Neural cell (in vitro differentiated cells): Measurements from ENCODE around the gene PPP3CA. TPM values are rescaled to one million over a fixed set of nuclear protein-coding genes. Genes with fewer than 3 reads are reported as not detected.

ENCODE experiments used
- H2AFZ ChIP-seq: fragments of 200-600, 300-800 bp; sonication (generic), shearing (Covaris generic); 2 replicates; pipeline ENCODE4 v1.6.0; 2014; ENCODE audit warnings: low read depth, mild to moderate bottlenecking, antibody characterized with exemption, low read length, moderate library complexity
- H3F3A ChIP-seq: fragments of 200-600 bp; shearing (Covaris generic); 2 replicates; pipeline ENCODE4 v1.6.1; 2016; ENCODE audit warnings: mild to moderate bottlenecking, moderate library complexity, mixed read lengths, antibody characterized with exemption, low read length; ENCODE audit not compliant: insufficient read depth, poor library complexity, severe bottlenecking
- H3K27ac ChIP-seq: fragments of 200-600, 300-800 bp; sonication (generic), shearing (Covaris generic); 2 replicates; pipeline ENCODE4 v1.5.1; 2014; ENCODE audit warnings: mild to moderate bottlenecking, low read length, moderate library complexity
- H3K27me3 ChIP-seq: fragments of 300-800, 200-600 bp; sonication (generic), shearing (Covaris generic); 2 replicates; pipeline ENCODE4 v1.6.0; 2014; ENCODE audit warnings: mild to moderate bottlenecking, low read depth, low read length, moderate library complexity; ENCODE audit not compliant: insufficient read depth
- H3K36me3 ChIP-seq: fragments of 300-800, 200-600 bp; sonication (generic), shearing (Covaris generic); 2 replicates; pipeline ENCODE4 v1.5.1; 2014; ENCODE audit warnings: mild to moderate bottlenecking, antibody characterized with exemption, low read length, moderate library complexity; ENCODE audit not compliant: insufficient read depth
- H3K4me2 ChIP-seq: fragments of 300-800, 200-600 bp; sonication (generic), shearing (Covaris generic); 2 replicates; pipeline ENCODE4 v1.6.0; 2014; ENCODE audit warnings: mild to moderate bottlenecking, low read length
- H3K4me3 ChIP-seq: fragments of 300-800, 200-600 bp; sonication (generic), shearing (Covaris generic); 2 replicates; pipeline ENCODE4 v1.5.1; 2014; ENCODE audit warnings: mild to moderate bottlenecking, low read length, moderate library complexity
- H3K79me2 ChIP-seq: fragments of 200-600 bp; shearing (Covaris generic); replicated peaks from 2 replicates; pipeline ENCODE4 v1.6.0; 2014; ENCODE audit warnings: mild to moderate bottlenecking, low read length, moderate library complexity; ENCODE audit not compliant: insufficient read depth
- H3K9ac ChIP-seq: fragments of 300-800, 200-600 bp; sonication (generic), shearing (Covaris generic); 2 replicates; pipeline ENCODE4 v1.6.1; 2016; ENCODE audit warnings: mild to moderate bottlenecking, low read length, mixed read lengths
- H3K9me2 ChIP-seq: fragments of 200-600 bp; shearing (Covaris generic); 2 replicates; pipeline ENCODE4 v1.6.1; 2016; ENCODE audit warnings: mild to moderate bottlenecking, low read length, mixed read lengths; ENCODE audit not compliant: insufficient read depth
- H3K9me3 ChIP-seq: fragments of 200-600, 300-800 bp; sonication (generic), shearing (Covaris generic); 2 replicates; pipeline ENCODE4 v1.6.1; 2016; ENCODE audit warnings: mild to moderate bottlenecking, mixed run types, low read length, moderate library complexity, mixed read lengths
- H4K20me1 ChIP-seq: fragments of 200-600 bp; shearing (Covaris generic); 2 replicates; pipeline ENCODE4 v1.6.1; 2016; ENCODE audit warnings: mild to moderate bottlenecking, mixed run types; ENCODE audit not compliant: insufficient read depth
- EP300 ChIP-seq: fragments of 450-650 bp; conservative IDR thresholded peaks from 2 replicates; pipeline ENCODE4 v1.6.1; 2014; ENCODE audit warnings: antibody characterized with exemption, mild to moderate bottlenecking, moderate library complexity; ENCODE audit not compliant: poor library complexity, severe bottlenecking
- EZH2 ChIP-seq: fragments of 200-600, 300-800 bp; shearing (Covaris generic), sonication (generic); IDR thresholded peaks from 2 replicates; pipeline ENCODE4 v1.6.1; 2014; ENCODE audit warnings: antibody characterized with exemption, low read length, borderline replicate concordance, mild to moderate bottlenecking; ENCODE audit not compliant: insufficient read depth, poor library complexity, severe bottlenecking
- MXI1 ChIP-seq: fragments of 450-650 bp; conservative IDR thresholded peaks from 2 replicates; pipeline ENCODE4 v1.6.1; 2014; ENCODE audit warnings: antibody characterized with exemption, mild to moderate bottlenecking; ENCODE audit not compliant: poor library complexity, severe bottlenecking
- POLR2AphosphoS5 ChIP-seq: IDR thresholded peaks from 2 replicates; pipeline ENCODE4 v1.6.1; 2012
- RAD21 ChIP-seq: fragments of 450-650 bp; conservative IDR thresholded peaks from 2 replicates; pipeline ENCODE4 v1.6.1; 2014; ENCODE audit warnings: antibody characterized with exemption, mild to moderate bottlenecking, moderate library complexity
- SMC3 ChIP-seq: fragments of 450-650 bp; conservative IDR thresholded peaks from 2 replicates; pipeline ENCODE4 v1.6.1; 2014; ENCODE audit warnings: antibody characterized with exemption, mild to moderate bottlenecking, moderate library complexity; ENCODE audit not compliant: poor library complexity
- TAF1 ChIP-seq: IDR thresholded peaks from 2 replicates; pipeline ENCODE4 v1.6.1; 2012; ENCODE audit warnings: low read depth
- polyA plus RNA-seq: library from polyadenylated mRNA; depleted of rRNA; stranded (reverse); fragments of >200 nt; gene quantifications from 2 replicates; pipeline ENCODE4 v1.2.3, GENCODE V29; 2014
- TF ChIP-seq, protein P1 (sequence below): IDR thresholded peaks from 2 replicates; pipeline ENCODE4 v1.6.1; 2012; ENCODE audit warnings: borderline replicate concordance
- TF ChIP-seq, protein P2 (sequence below): fragments of 450-650 bp; IDR thresholded peaks from 2 replicates; pipeline ENCODE4 v1.5.1; 2014; ENCODE audit warnings: antibody characterized with exemption, mild to moderate bottlenecking, moderate library complexity; ENCODE audit not compliant: poor library complexity, severe bottlenecking

PPP3CA gene
- polyA plus RNA-seq, 1 donor from 2014 or later, result 78.2 TPM

DNA sequence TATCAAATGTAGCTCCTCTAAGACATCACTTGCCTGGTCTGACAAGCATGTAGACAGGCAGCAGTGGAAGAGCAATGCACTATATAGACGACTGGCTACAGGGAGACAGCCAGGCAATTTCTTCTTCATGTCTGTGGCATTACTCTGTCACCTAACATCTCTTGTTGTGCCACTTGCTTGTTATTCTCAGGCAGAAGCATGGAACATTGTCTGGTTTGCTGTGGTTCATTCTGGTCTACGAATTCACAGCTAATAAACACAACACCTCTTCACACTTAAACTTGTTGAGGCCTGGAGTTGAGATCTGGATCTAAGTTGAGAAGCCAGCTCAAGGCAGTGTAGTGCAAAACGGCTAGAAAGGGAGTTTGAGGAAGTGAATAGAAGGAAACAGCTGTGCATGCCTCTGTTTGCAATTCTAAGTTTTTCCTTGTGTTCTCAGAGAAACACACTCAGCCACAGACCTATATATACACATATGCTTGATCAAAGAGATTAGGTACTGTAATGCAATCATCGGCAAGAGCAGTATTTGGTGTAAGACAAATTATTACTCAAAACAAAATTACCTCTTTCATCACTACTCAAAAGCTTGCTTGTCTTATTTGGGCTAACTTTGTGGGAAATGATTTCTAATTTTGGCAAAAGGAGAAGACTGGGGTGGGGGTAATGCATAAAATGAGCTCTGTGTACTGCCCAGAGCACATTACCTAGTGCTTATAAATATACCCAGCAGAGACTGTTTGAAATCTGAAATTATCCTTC lies 243.8 kb downstream of the PPP3CA start:
- Histone ChIP-seq H3K36me3 (no peaks in the 10 kb centered on the region), H3K4me2 (no peak overlapping the region), H4K20me1 (no peaks in the 10 kb centered on the region), H3K79me2 (no peaks in the 10 kb centered on the region), H3K9me2 (no peaks in the 10 kb centered on the region), H3K4me3 (no peak overlapping the region), H3K27me3 (no peaks in the 10 kb centered on the region), H3F3A (no peaks in the 10 kb centered on the region), H2AFZ (no peak overlapping the region), H3K27ac (no peak overlapping the region), H3K9ac (no peak overlapping the region), H3K9me3 (no peaks in the 10 kb centered on the region)
- peak; percentile 34 for TF ChIP-seq POLR2AphosphoS5
- TF ChIP-seq MXI1, result no peak
- TF ChIP-seq TAF1, result no peak
- peak; percentile 79 for TF ChIP-seq EP300
- no peak for TF ChIP-seq SMC3
- TF ChIP-seq, protein P1, sequence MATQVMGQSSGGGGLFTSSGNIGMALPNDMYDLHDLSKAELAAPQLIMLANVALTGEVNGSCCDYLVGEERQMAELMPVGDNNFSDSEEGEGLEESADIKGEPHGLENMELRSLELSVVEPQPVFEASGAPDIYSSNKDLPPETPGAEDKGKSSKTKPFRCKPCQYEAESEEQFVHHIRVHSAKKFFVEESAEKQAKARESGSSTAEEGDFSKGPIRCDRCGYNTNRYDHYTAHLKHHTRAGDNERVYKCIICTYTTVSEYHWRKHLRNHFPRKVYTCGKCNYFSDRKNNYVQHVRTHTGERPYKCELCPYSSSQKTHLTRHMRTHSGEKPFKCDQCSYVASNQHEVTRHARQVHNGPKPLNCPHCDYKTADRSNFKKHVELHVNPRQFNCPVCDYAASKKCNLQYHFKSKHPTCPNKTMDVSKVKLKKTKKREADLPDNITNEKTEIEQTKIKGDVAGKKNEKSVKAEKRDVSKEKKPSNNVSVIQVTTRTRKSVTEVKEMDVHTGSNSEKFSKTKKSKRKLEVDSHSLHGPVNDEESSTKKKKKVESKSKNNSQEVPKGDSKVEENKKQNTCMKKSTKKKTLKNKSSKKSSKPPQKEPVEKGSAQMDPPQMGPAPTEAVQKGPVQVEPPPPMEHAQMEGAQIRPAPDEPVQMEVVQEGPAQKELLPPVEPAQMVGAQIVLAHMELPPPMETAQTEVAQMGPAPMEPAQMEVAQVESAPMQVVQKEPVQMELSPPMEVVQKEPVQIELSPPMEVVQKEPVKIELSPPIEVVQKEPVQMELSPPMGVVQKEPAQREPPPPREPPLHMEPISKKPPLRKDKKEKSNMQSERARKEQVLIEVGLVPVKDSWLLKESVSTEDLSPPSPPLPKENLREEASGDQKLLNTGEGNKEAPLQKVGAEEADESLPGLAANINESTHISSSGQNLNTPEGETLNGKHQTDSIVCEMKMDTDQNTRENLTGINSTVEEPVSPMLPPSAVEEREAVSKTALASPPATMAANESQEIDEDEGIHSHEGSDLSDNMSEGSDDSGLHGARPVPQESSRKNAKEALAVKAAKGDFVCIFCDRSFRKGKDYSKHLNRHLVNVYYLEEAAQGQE, result no peak
- TF ChIP-seq, protein P2, sequence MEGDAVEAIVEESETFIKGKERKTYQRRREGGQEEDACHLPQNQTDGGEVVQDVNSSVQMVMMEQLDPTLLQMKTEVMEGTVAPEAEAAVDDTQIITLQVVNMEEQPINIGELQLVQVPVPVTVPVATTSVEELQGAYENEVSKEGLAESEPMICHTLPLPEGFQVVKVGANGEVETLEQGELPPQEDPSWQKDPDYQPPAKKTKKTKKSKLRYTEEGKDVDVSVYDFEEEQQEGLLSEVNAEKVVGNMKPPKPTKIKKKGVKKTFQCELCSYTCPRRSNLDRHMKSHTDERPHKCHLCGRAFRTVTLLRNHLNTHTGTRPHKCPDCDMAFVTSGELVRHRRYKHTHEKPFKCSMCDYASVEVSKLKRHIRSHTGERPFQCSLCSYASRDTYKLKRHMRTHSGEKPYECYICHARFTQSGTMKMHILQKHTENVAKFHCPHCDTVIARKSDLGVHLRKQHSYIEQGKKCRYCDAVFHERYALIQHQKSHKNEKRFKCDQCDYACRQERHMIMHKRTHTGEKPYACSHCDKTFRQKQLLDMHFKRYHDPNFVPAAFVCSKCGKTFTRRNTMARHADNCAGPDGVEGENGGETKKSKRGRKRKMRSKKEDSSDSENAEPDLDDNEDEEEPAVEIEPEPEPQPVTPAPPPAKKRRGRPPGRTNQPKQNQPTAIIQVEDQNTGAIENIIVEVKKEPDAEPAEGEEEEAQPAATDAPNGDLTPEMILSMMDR, result no peak
- TF ChIP-seq EZH2, result no peak
- TF ChIP-seq RAD21, result no peak

DNA sequence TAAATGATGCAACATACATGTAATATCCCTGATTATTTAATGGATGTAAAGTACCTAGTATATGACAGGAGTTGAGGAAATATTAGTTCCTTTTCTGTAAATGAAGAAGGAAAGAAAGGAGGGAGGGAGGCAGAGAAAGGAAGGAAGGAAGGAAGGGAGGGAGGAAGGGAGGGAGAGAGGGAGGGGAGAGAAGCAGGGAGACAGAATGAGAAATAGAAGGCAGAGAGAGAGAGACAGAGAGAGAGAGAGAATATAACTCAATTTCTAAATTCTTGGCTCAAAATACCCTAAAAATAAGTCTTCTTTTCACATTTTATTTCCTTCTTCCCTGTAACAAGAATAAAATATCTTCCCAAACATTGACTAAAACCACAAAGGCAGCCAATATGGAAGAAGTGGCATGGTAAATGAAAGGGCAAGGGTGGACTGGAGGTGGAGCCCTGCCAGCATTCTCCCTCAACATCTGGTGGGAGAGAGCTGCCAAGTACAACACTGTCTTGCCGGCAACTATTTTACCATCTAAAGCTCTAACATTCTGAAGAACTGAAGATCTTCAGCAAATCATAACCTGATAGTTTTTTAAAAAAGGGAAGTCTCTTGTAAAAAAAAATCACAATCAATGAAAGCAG lies 245.1 kb downstream of the PPP3CA start:
- Histone ChIP-seq H2AFZ (no peak overlapping the region), H3K9ac (no peak overlapping the region), H3K9me2 (no peaks in the 10 kb centered on the region), H3K27ac (no peak overlapping the region), H3K27me3 (no peaks in the 10 kb centered on the region), H3K79me2 (no peaks in the 10 kb centered on the region), H3K4me3 (no peak overlapping the region), H3K9me3 (no peaks in the 10 kb centered on the region), H3K36me3 (no peaks in the 10 kb centered on the region), H3F3A (no peaks in the 10 kb centered on the region), H4K20me1 (no peaks in the 10 kb centered on the region), H3K4me2 (no peak overlapping the region)
- TF ChIP-seq MXI1 (no peak), SMC3 (no peak), TAF1 (no peak), EZH2 (no peak), RAD21 (no peak), POLR2AphosphoS5 (no peak), EP300 (no peak)
- TF ChIP-seq, protein P1, result no peak
- TF ChIP-seq, protein P2, result no peak
